Activated T-helper 1 cell treated with anti-CD3 and anti-CD28 coated beads, Interleukin-2, amount 50 U/mL, for 16 hours (primary cell): ENCODE measurements around the gene EXOSC7.
"Not testable (repeated sequence)": the region's sequence is repeated elsewhere in the genome, so short reads cannot be mapped to it uniquely, and the experiment has no call there.

Experiments
- DNase-seq, 2 donors: peaks; one replicate each; pipeline ENCODE4 v3.0.0-alpha.2; 2020; ENCODE audit warnings: low read depth in 1 of 2, low spot score in 1 of 2

The EXOSC7 gene

GRCh38 chr3:44976002-44976815 is at the start of gene EXOSC7, which contains the start of gene ZDHHC3:
EXOSC7 (plus strand) TSS chr3:44976244; CDS start chr3:44976278, 34 bp downstream.
ZDHHC3 (minus strand) TSS chr3:44976174; CDS start chr3:44959436, 16,738 bp downstream.
- DNase-seq, result peak; percentile 72 to 79

GRCh38 chr3:44926921-44927320 is 49.1 kb upstream of the EXOSC7 start:
- no peak for DNase-seq

DNA sequence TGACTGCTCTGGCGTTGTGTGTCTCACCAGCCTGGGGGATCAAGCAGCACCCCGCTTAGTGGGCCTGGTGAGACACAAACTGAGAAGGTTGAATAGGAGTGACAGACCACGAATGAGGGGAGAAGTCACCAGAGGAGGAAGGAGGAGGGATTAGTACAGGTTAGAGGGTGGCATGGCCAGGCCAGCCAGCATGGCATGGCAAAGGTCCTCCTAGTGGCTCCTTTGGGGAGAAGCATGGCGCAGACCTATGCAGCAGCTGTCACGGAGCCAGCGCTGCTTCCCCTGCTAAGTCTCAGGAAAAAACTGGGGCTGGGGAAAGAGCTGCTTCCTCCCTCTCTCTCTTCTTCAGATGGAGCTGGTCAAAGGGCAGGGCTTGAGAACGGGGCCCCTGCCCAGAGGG is 48.7 kb upstream of the EXOSC7 start:
- no peak for DNase-seq

- DNase-seq, result no peak
Measured at GRCh38 chr3:44929782-44930181, 46.3 kb upstream of the EXOSC7 start.

GRCh38 chr3:44930911-44931310 is 45.1 kb upstream of the EXOSC7 start:
- DNase-seq, result no peak

GRCh38 chr3:44931791-44932190 is 44.3 kb upstream of the EXOSC7 start:
- DNase-seq, result no peak

- DNase-seq, result no peak
Measured at GRCh38 chr3:44932271-44932670, 43.8 kb upstream of the EXOSC7 start.

- DNase-seq, result no peak
Measured at GRCh38 chr3:44932986-44933944, 42.8 kb upstream of the EXOSC7 start.

- no peak for DNase-seq
Measured at GRCh38 chr3:44939581-44940036, 36.4 kb upstream of the EXOSC7 start.

GRCh38 chr3:44942202-44942921 is 33.7 kb upstream of the EXOSC7 start:
- no peak for DNase-seq

DNA sequence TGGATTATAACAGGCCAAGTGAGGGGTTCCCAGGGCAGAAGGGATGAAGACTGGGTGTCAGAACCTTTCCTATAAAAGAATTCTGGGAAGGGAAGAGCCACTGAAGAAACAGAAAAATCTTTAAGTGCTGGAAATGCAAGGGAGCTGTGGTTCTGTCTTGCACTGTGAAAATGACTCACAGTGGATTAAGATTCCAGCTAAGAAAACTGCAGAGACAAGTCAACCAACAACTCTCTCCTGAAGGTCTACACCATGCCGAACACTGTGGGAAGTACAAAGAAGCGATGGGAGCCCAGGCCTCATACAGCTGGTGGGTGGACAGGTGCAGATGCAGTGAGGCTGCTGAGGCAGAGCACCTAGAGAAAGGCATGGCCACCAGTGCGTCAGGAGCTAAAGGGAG is 27.8 kb upstream of the EXOSC7 start:
- no peak for DNase-seq

DNA sequence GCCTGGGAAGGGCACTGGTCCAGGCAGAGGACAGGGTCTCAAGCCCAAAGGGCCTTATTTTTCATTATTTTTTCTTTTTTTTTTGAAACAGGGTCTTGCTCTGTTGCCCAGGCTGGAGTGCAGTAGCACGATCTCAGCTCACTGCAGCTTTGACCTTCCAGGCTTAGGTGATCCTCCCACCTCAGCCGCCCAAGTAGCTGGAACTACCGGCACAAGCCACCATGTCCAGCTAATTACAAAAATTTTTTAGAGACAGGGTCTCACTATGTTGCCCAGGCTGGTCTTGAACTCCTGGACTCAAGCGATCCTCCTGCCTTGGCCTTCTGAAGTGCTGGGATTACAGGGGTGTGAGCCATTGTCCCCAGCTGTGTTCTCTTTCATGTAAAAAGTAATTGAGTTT is 26.3 kb upstream of the EXOSC7 start:
- not testable (repeated sequence) for DNase-seq

GRCh38 chr3:44950275-44950734 is 25.7 kb upstream of the EXOSC7 start:
- no peak for DNase-seq

DNA sequence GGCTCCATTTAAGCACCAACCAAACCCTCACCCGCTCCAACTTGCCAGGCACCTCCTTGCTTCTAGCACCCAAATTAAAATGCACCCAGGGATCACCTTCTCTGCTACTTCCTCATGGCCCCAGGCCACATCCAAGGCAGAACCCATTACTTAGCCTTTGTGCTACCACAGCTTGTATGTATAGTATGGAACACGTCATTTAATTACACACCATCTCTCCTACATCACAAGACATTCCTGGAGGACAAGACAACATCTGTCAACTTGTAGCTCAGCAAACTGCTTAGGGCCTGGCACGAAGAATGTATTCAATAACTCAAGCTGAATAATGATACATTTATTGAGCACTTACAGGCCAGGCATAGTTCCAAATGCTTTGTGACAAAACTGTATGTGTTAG is 23.4 kb upstream of the EXOSC7 start:
- no peak for DNase-seq

DNA sequence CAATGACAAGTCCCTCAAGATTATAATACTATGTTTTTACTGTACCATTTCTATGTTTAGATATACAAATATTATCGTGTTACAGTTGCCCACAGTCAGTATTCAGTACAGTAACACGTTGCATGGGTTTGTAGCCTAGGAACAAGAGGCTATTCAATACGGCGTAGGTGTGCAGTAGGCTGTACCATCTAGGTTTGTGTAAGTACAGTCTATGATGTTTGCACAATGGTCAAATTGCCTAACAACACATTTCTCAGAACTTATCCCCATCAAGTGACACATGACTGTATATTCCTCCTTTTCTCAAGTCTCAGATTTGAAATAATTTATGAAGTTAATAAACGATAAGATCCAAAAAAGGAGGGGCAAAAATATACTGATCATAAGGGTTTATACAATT is 21.7 kb upstream of the EXOSC7 start:
- no peak for DNase-seq

DNA sequence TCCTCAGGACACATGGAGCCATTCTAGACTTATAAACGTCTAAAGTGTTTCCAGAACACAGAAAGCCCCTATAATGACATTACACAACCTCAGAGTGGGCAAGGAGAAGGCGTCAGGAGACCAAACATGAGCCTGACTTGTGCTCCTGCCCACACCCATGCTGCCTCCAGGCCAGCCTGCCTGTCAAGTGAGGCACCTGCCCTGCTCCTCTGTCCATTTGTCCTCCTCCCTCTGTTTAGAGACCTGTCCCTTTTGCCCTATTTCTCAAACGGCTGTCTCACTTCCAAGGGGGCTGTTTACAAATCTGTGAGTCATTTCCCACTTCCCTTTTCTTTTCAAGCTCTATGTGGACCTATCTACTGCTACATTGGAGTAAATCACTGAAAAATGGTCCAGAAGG is 21.1 kb upstream of the EXOSC7 start:
- no peak for DNase-seq

- DNase-seq, result no peak
Measured at GRCh38 chr3:44955917-44956316, 20.1 kb upstream of the EXOSC7 start.

DNA sequence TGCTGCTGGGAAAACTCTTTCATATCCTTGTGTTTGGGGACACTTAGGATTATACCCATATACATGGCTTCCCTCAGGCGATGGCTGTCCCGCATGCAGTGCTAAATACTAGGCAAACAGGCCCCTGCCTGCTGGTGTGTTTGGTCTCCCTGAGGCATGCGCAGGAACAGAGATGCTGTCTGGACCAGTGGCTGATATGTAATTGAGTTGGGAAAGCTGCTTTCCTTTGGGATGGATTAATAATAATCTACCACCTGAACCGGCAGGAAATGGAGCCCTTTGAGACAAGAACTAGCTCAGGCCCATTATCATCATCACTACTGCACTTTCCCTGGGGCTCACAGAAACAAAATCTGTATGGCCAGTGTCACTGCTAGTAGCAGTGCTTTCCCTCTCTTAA is 18.1 kb upstream of the EXOSC7 start:
- DNase-seq, result no peak

GRCh38 chr3:44958386-44958785 is 17.7 kb upstream of the EXOSC7 start:
- DNase-seq, result no peak

- DNase-seq, result no peak
Measured at GRCh38 chr3:44960387-44961026, 15.5 kb upstream of the EXOSC7 start.

DNA sequence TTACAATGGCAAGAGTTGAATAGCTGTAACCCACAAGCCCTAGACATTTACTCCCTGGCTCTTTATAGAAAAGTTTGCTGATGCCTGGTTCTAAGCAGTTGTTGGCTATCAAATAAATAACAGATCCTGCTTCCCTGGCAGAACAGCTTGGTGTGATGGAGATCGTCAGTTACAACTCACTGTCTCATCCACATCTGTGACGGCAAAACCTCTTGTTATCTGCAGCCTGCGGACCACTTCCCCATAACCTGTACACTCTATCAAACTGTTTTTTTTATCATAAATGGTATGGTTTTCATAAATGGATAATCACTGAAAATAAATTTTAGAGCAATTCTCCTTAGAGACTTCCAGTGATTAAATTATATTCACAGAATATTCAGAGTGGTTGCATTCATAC is 14.2 kb upstream of the EXOSC7 start:
- no peak for DNase-seq
